Transverse colon (tissue), 4 donors: ENCODE results near the gene SLC4A5. TPM values are rescaled to one million over a fixed set of nuclear protein-coding genes. Genes with fewer than 3 reads are reported as not detected.

Experiments used
- DNase-seq: peaks from one replicate; pipeline ENCODE4 v3.0.0-alpha.2; 2019
- H3K27ac ChIP-seq, 4 donors: fragments of 200-600 bp; sonication (generic); 2 replicates each; pipeline ENCODE4 v1.5.1; 2016 to 2018; ENCODE audit warnings: inconsistent platforms in 4 of 4
- H3K27me3 ChIP-seq: fragments of 200-600 bp; sonication (generic); 2 replicates; pipeline ENCODE4 v1.5.1; 2017; ENCODE audit warnings: inconsistent platforms
- H3K36me3 ChIP-seq, 4 donors: fragments of 200-600 bp; sonication (generic); 2 replicates each; pipeline ENCODE4 v1.5.1; 2017 to 2019; ENCODE audit warnings: inconsistent platforms in 4 of 4
- H3K4me1 ChIP-seq, 4 donors: fragments of 200-600 bp; sonication (generic); 2 replicates each; pipeline ENCODE4 v1.5.1; 2017 to 2020; ENCODE audit warnings: inconsistent platforms in 4 of 4
- H3K4me3 ChIP-seq, 4 donors: fragments of 200-600 bp; sonication (generic); 1 replicate in 1 of 4; 2 replicates in 3 of 4; pipeline versions ENCODE4 v1.5.1 to v1.6.1; 2017 to 2019; ENCODE audit warnings: inconsistent platforms in 4 of 4
- H3K9me3 ChIP-seq, 2 donors: fragments of 200-600 bp; sonication (generic); 2 replicates each; pipeline ENCODE4 v1.5.1; 2017 to 2019; ENCODE audit warnings: inconsistent platforms in 2 of 2
- CTCF ChIP-seq, 5 experiments: fragments of 200-600 bp in 3 of 5; fragments of 450-650 bp in 2 of 5; sonication (generic) in 3 of 5; IDR thresholded peaks; 1 replicate in 2 of 5; 2 replicates in 3 of 5; pipeline ENCODE4 v1.5.1; 2016 to 2017; ENCODE audit warnings: antibody characterized with exemption in 5 of 5, inconsistent platforms in 3 of 5, mild to moderate bottlenecking in 2 of 5, moderate library complexity in 1 of 5
- EP300 ChIP-seq: sonication (generic); formaldehyde crosslinking; IDR thresholded peaks from one replicate; pipeline ENCODE4 v1.6.1; 2017; ENCODE audit warnings: antibody characterized with exemption, low read depth
- POLR2A ChIP-seq: fragments of 450-650 bp; IDR thresholded peaks from one replicate; pipeline ENCODE4 v1.6.1; 2016; ENCODE audit warnings: antibody characterized with exemption, mild to moderate bottlenecking, moderate library complexity
- POLR2AphosphoS5 ChIP-seq, 3 donors: sonication (generic); formaldehyde crosslinking; IDR thresholded peaks; one replicate each; pipeline ENCODE4 v1.6.1; 2016; ENCODE audit warnings: antibody characterized with exemption in 3 of 3
- WGBS, 2 donors: methylation state at CpG; one replicate each; pipeline ENCODE4 v1.1.5; 2018; ENCODE audit warnings: low coverage in 1 of 2; 5-methylcytosine and 5-hydroxymethylcytosine counted together
- in situ Hi-C, 4 donors: fragments of 200-750 bp; cut with MboI; loops; one replicate each; pipeline versions ENCODE4 v1.15.0 to v1.15.1; 2017; ENCODE audit warnings: low sequenced_read_pairs in 3 of 4, low pct_ligation_motif_present in 1 of 4, low pct_unique_long_range_greater_than_20kb in 1 of 4
- intact Hi-C: fragments of 100-400 bp; cut with DNase I; formaldehyde crosslinking; loops from one replicate; pipeline ENCODE4 v1.15.1; 2023; ENCODE audit warnings: low total_unique reads
- total RNA-seq, 4 donors: library from RNA; depleted of rRNA; stranded (reverse); fragments of >200 nt; gene quantifications; one replicate each; pipeline ENCODE4 v1.1.0, GENCODE V29; 2016

The SLC4A5 gene
- total RNA-seq, 4 donors from 2014 or later: 0.37 to 6.1 (median 3.5) TPM

DNA sequence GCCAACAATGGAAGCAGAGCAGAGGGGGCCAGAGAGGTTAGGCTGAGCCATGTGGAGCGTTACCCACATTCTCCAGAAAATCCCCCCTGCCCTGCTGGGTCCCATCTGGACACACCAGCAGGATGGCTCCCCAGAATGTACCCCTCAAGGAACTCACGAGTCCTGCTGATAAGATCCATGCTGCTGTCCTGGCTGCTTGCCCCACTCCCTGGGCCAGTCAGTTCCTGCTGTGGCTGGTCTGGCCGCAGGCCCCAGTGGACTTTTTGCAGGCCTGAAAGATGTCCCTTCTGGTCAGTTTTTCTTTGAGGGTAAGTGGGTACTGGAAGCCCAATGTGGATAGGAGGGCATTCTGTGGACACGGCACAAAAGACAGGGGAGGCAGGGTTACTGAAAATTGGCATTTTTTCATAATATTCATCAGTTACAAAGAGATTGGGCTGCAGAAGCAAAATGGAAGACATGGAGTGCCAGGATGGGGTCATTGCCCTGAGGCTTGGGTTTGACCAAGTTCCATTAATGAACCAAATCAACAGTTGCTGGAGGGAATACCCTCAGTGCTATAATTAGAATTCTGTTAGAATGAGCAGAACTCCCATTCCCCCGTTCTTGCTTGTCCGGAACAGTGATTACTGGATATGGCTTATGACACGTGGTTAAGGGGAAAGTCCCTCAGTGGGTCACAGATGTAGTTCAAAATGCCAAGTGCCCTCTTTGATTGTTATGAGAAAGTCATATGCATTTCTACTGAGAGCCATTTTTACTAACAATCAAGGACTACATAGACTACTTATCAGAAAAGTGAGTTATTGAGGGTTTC, 38.7 kb downstream of the SLC4A5 start:
- Histone ChIP-seq H3K4me1 (no peaks in the 10 kb centered on the region), H3K27ac (no peak overlapping the region), H3K36me3 (no peaks in the 10 kb centered on the region), H3K27me3 (no peaks in the 10 kb centered on the region), H3K9me3 (no peaks in the 10 kb centered on the region), H3K4me3 (no peak overlapping the region)
- no peak for DNase-seq
- intact Hi-C loops (loop anchor here (5.0 kb wide), 1 partner anchor 947 kb away; no protein-coding TSS in a partner anchor), in situ Hi-C loops (no loop called here)
- 71 to 80% methylated on average over 3 to 7 of the region's 7 CpGs for WGBS, 2 donors
- no peak for TF ChIP-seq CTCF (IDR thresholded peaks at IDR 0.05)

DNA sequence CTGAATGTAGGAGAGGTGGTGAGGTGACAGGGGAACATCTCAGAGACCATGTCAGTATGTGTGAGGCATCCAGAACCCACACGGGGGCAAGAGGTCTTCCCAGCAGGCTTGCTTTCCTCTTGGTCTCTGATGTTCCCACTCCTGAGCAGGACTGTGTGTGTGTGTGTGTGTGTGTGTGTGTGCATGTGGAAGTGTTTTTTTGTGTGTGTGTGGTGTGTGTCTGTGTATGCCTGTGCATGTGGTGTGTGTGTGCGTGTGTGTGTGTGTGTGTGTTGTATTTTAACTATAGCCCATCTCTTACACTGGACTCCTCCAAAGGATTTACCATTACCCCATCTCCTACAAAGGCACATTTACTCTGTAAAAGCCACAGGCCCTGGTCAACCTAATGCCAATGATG, 40.4 kb downstream of the SLC4A5 start:
- Histone ChIP-seq H3K4me1 (no peaks in the 10 kb centered on the region), H3K36me3 (no peaks in the 10 kb centered on the region), H3K9me3 (peaks cover 0 to 6% of the 10 kb centered on the region in 2 donors), H3K27ac (no peak overlapping the region), H3K4me3 (no peak overlapping the region), H3K27me3 (no peaks in the 10 kb centered on the region)
- intact Hi-C loops (no loop called here), in situ Hi-C loops (no loop called here)
- 89% methylated on average over 2 of the region's 2 CpGs; no CpG with 5 or more reads in 1 of the 2 donors for WGBS, 2 donors
- TF ChIP-seq POLR2AphosphoS5 (IDR thresholded peaks at IDR 0.05) (no peak), CTCF (IDR thresholded peaks at IDR 0.05) (no peak), EP300 (no peak), POLR2A (no peak)
- DNase-seq: no peak

DNA sequence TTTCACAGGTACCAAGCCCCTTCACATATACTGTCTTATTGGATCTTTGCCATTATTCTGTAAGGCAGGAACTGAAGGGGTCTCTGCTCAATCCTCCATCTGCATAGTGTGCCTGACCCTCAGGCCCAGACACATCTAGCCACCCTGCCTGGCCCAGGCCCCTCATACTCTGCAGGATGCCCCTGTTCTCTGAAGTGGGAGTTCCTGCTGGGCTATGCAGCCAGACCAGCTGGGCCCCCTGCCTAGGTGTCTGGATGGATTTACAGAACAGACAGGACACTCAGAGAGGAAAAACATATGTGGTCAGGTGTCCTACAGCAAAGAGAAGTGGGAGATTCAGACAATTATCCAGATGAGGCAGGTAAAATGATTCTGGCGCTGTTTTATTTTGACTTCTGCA, 42.0 kb downstream of the SLC4A5 start:
- no peak for DNase-seq
- Histone ChIP-seq H3K36me3 (no peaks in the 10 kb centered on the region), H3K4me3 (no peak overlapping the region), H3K4me1 (no peaks in the 10 kb centered on the region), H3K27ac (no peak overlapping the region), H3K9me3 (peaks cover 0 to 6% of the 10 kb centered on the region in 2 donors), H3K27me3 (no peaks in the 10 kb centered on the region)
- intact Hi-C loops: no loop called here
- in situ Hi-C loops: no loop called here
- TF ChIP-seq EP300 (no peak), POLR2A (no peak), POLR2AphosphoS5 (IDR thresholded peaks at IDR 0.05) (no peak), CTCF (IDR thresholded peaks at IDR 0.05) (no peak)
- 100% methylated on average over 1 of the region's 1 CpG; no CpG with 5 or more reads in 1 of the 2 donors for WGBS, 2 donors

- Histone ChIP-seq H3K27me3 (no peaks in the 10 kb centered on the region), H3K36me3 (no peaks in the 10 kb centered on the region), H3K27ac (no peak overlapping the region), H3K9me3 (peaks cover 0 to 6% of the 10 kb centered on the region in 2 donors), H3K4me1 (no peaks in the 10 kb centered on the region), H3K4me3 (no peak overlapping the region)
- DNase-seq: no peak
- in situ Hi-C loops: no loop called here
- TF ChIP-seq POLR2AphosphoS5 (IDR thresholded peaks at IDR 0.05): no peak
- no peak for TF ChIP-seq CTCF (IDR thresholded peaks at IDR 0.05)
- intact Hi-C loops: no loop called here
- 95% methylated on average over 2 of the region's 2 CpGs; no CpG with 5 or more reads in 1 of the 2 donors for whole genome bisulfite sequencing, 2 donors
These were observed 42.7 kb downstream of the SLC4A5 start for GRCh38 chr2:74300506-74300905.
